BJ (cell line): Measurements from ENCODE around the gene FAM151A. TPM values are rescaled to one million over a fixed set of nuclear protein-coding genes. Genes with fewer than 3 reads are reported as not detected.

Source experiments
- CTCF ChIA-PET: fragments of 350-600 bp; formaldehyde crosslinking; extraction: SDS; loops from one replicate; lab custom pipeline; 2021; ENCODE audit warnings: antibody characterized with exemption, inconsistent platforms; lab: Yijun Ruan, JAX
- POLR2A ChIA-PET: fragments of 300-600 bp; sonication (Branson Sonifier 250); formaldehyde crosslinking; extraction: SDS; loops from one replicate; lab custom pipeline; 2021; ENCODE audit warnings: antibody characterized with exemption; lab: Charles Lee
- DNase-seq: peaks from one replicate; pipeline ENCODE4 v3.0.0-alpha.2; 2011; ENCODE audit warnings: low read depth
- H3K27me3 ChIP-seq: 2 replicates; pipeline ENCODE4 v1.6.0; 2011; ENCODE audit warnings: low read length; ENCODE audit not compliant: control insufficient read depth, insufficient read depth
- H3K36me3 ChIP-seq: 2 replicates; pipeline ENCODE4 v1.5.1; 2011; ENCODE audit warnings: low read length; ENCODE audit not compliant: control insufficient read depth, insufficient read depth
- H3K4me3 ChIP-seq: 2 replicates; pipeline ENCODE4 v1.5.1; 2011; ENCODE audit warnings: low read depth, mild to moderate bottlenecking, control low read depth, low read length
- CTCF ChIP-seq: IDR thresholded peaks from 2 replicates; pipeline ENCODE4 v1.5.1; 2011; ENCODE audit warnings: low read depth, mild to moderate bottlenecking, control low read depth, inconsistent platforms, low read length, moderate library complexity; ENCODE audit not compliant: insufficient read depth
- polyA plus RNA-seq: library from polyadenylated mRNA; depleted of rRNA; stranded (reverse); fragments of >200 nt; gene quantifications from 2 replicates; pipeline ENCODE4 v1.2.3, GENCODE V29; 2011

FAM151A gene
- polyA plus RNA-seq, 1 experiment, result not detected

- ChIA-PET POLR2A (no interaction called here), CTCF (interaction anchor here (1.6 kb wide), 1 partner anchor 21 kb away, joined by 4 read pairs; the partner anchor contains the start of gene ACOT11)
- TF ChIP-seq CTCF, result no peak
These were observed 54.0 kb downstream of the FAM151A start for GRCh38 chr1:54569339-54569738.

GRCh38 chr1:54567961-54568360 is 55.4 kb downstream of the FAM151A start:
- POLR2A ChIA-PET, result no interaction called here
- H3K36me3 ChIP-seq, result no peaks in the 10 kb centered on the region
- H3K4me3 ChIP-seq, result no peak overlapping the region
- H3K27me3 ChIP-seq, result no peaks in the 10 kb centered on the region
- CTCF ChIA-PET, result interaction anchor here (1.6 kb wide), 1 partner anchor 20 kb away, joined by 4 read pairs; the partner anchor contains the start of gene ACOT11
- no peak for DNase-seq
- TF ChIP-seq CTCF, result no peak

More at GRCh38 chr1:54569339-54569738, 54.0 kb downstream of the FAM151A start:
- DNase-seq, result peak; percentile 19
- no peaks in the 10 kb centered on the region for H3K27me3 ChIP-seq
- H3K4me3 ChIP-seq, result no peak overlapping the region
- no peaks in the 10 kb centered on the region for H3K36me3 ChIP-seq

DNA sequence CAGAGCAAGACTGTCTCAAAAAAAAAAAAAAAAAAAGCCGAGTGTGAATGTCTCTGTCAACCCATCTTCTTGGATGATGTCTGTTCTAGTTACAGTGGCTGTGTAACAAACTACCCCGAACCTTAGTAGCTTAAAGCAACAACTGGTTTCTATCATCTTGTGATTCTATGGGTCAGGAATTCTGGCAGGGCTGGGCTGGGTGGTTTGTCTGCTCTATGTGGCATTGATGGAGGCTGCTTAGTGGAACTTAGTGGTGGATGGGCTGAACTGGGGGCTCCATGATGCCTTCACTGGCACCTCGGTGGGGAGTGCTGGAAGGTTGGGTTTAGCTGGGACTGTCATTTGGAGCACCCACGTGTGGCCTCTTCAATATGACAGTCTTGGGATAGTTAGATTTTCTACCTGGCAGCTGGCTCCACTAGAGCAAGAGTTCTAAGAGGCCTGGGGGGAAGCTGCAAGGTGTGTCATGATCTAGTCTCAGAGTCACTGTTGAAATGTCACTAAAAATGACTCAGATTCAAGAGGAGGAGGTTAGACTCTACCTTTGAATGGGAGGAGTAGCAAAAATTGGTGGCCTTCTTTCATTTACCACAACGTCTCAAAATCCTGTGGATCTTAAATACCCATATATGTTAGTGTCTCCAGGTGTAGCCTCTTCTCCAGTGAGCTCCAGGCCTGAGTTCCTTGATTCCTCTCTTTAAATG is 56.7 kb downstream of the FAM151A start:
- DNase-seq, result no peak
- Histone ChIP-seq H3K36me3 (no peaks in the 10 kb centered on the region), H3K4me3 (no peak overlapping the region), H3K27me3 (no peaks in the 10 kb centered on the region)
- TF ChIP-seq CTCF, result no peak
- ChIA-PET POLR2A (no interaction called here), CTCF (interaction anchor here (1.2 kb wide), 1 partner anchor 445 kb away, joined by 3 read pairs; no protein-coding TSS in a partner anchor)

DNA sequence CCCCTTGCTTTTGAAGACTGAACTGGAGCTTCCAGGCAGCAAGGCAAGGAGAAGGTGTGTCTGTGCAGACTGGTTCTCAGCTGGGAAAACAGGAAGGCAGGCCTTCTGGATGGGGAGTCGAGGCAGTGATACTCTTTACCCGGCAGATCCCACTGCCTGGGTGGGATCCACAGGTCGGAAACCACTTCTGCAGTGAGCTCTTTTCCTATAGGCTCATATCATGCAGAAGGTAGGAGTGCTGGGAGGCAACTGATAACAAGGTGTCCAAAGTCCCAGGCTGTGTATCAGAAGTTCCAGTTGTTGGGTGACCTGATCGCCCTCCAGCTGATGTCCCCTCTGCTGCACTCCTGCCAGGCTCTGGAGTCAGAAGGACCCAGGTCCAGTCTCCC is 58.2 kb downstream of the FAM151A start:
- no peak for DNase-seq
- H3K36me3 ChIP-seq, result no peaks in the 10 kb centered on the region
- POLR2A ChIA-PET, result no interaction called here
- CTCF ChIA-PET, result no interaction called here
- H3K27me3 ChIP-seq, result no peaks in the 10 kb centered on the region
- TF ChIP-seq CTCF, result no peak
- no peak overlapping the region for H3K4me3 ChIP-seq

GRCh38 chr1:54564312-54565112 is 58.8 kb downstream of the FAM151A start:
- H3K27me3 ChIP-seq, result no peaks in the 10 kb centered on the region
- no peak overlapping the region for H3K4me3 ChIP-seq
- DNase-seq, result no peak
- CTCF ChIA-PET, result no interaction called here
- POLR2A ChIA-PET, result no interaction called here
- TF ChIP-seq CTCF, result no peak
- no peaks in the 10 kb centered on the region for H3K36me3 ChIP-seq
